ENCODE measurements around the gene OR6J1. TPM values are rescaled to one million over a fixed set of nuclear protein-coding genes. Genes with fewer than 3 reads are reported as not detected.
A peak's percentile ranks its signal among the peaks of the same experiment; 100 is the strongest.

OR6J1 gene
- total RNA-seq, 4 donors from 2014 or later = not detected

- DNase-seq (ENCODE audit: low spot score in 2 of 2) = no peak
- no peak overlapping the region for H3K4me3 ChIP-seq (ENCODE audit: low read depth, poor library complexity, severe bottlenecking)
- intact Hi-C loops (cut with DNase I; ENCODE audit: low total_unique reads) = no loop called here
- TF ChIP-seq POLR2A (IDR thresholded peaks at IDR 0.05) (no peak), CTCF (IDR thresholded peaks at IDR 0.05) (no peak)
- 78 to 79% methylated on average over 8 of the region's 8 CpGs for WGBS, 2 donors
Measured at GRCh38 chr14:22656945-22657731, 13.0 kb upstream of the OR6J1 start.

- TF ChIP-seq CTCF (IDR thresholded peaks at IDR 0.05) = no peak
- no peak for TF ChIP-seq POLR2A (IDR thresholded peaks at IDR 0.05)
- intact Hi-C loops (cut with DNase I; ENCODE audit: low total_unique reads) = no loop called here
- H3K4me3 ChIP-seq (ENCODE audit: low read depth, poor library complexity, severe bottlenecking) = no peak overlapping the region
- DNase-seq (ENCODE audit: low spot score in 2 of 2) = no peak
- WGBS, 2 donors = 91 to 95% methylated on average over 2 of the region's 2 CpGs
Measured at GRCh38 chr14:22656226-22656625, 12.1 kb upstream of the OR6J1 start.

GRCh38 chr14:22653012-22653621 is 9.0 kb upstream of the OR6J1 start:
- no peak for TF ChIP-seq POLR2A (IDR thresholded peaks at IDR 0.05)
- TF ChIP-seq CTCF (IDR thresholded peaks at IDR 0.05) = no peak
- DNase-seq (ENCODE audit: low spot score in 2 of 2) = peak in 1 of 2 donors; percentile 63
- H3K4me3 ChIP-seq (ENCODE audit: low read depth, poor library complexity, severe bottlenecking) = no peak overlapping the region
- intact Hi-C loops (cut with DNase I; ENCODE audit: low total_unique reads) = loop anchor here (5.0 kb wide), 1 partner anchor 81 kb away; no protein-coding TSS in a partner anchor
- WGBS, 2 donors = 11 to 12% methylated on average over 4 of the region's 4 CpGs

- intact Hi-C loops (cut with DNase I; ENCODE audit: low total_unique reads) = loop anchor here (5.0 kb wide), 1 partner anchor 79 kb away; no protein-coding TSS in a partner anchor
- no peak overlapping the region for H3K4me3 ChIP-seq (ENCODE audit: low read depth, poor library complexity, severe bottlenecking)
- TF ChIP-seq CTCF (IDR thresholded peaks at IDR 0.05) (no peak), POLR2A (IDR thresholded peaks at IDR 0.05) (no peak)
- no peak for DNase-seq (ENCODE audit: low spot score in 2 of 2)
- 66 to 84% methylated on average over 2 of the region's 2 CpGs for WGBS, 2 donors
Measured at GRCh38 chr14:22651586-22651985, 7.4 kb upstream of the OR6J1 start.

- TF ChIP-seq CTCF (IDR thresholded peaks at IDR 0.05) = no peak
- no peak for TF ChIP-seq POLR2A (IDR thresholded peaks at IDR 0.05)
- WGBS, 2 donors = 48 to 67% methylated on average over 3 of the region's 3 CpGs
- intact Hi-C loops (cut with DNase I; ENCODE audit: low total_unique reads) = loop anchor here (5.0 kb wide), 1 partner anchor 79 kb away; no protein-coding TSS in a partner anchor
- H3K4me3 ChIP-seq (ENCODE audit: low read depth, poor library complexity, severe bottlenecking) = no peak overlapping the region
- DNase-seq (ENCODE audit: low spot score in 2 of 2) = no peak
Measured at GRCh38 chr14:22650960-22651521, 6.9 kb upstream of the OR6J1 start.

All from lower leg skin (tissue), 4 donors.